Measurements from ENCODE around the gene DUSP28.

GRCh38 chr2:240513549-240514287, 46.4 kb upstream of the DUSP28 start:
- peak; percentile 93 for TF ChIP-seq CTCF (conservative IDR thresholded peaks at IDR 0.05)
- TF ChIP-seq EZH2 (IDR thresholded peaks at IDR 0.05; ENCODE audit: low read depth) = no peak
